HUES6 (cell line): ENCODE measurements around the gene MPPED2.

ENCODE experiments used
- H3K27ac ChIP-seq: 2 replicates; pipeline ENCODE4 v1.7.0; 2013; ENCODE audit warnings: low read depth, mild to moderate bottlenecking, low read length, inconsistent platforms
- H3K27me3 ChIP-seq: 2 replicates; pipeline ENCODE4 v1.6.1; 2013; ENCODE audit warnings: low read length; ENCODE audit not compliant: control insufficient read depth, insufficient read depth
- H3K36me3 ChIP-seq: 2 replicates; pipeline ENCODE4 v1.6.1; 2013; ENCODE audit warnings: low read length; ENCODE audit not compliant: control insufficient read depth, insufficient read depth
- H3K4me1 ChIP-seq: 2 replicates; pipeline ENCODE4 v1.6.1; 2013; ENCODE audit warnings: low read length; ENCODE audit not compliant: control insufficient read depth, insufficient read depth
- H3K4me3 ChIP-seq: 2 replicates; pipeline ENCODE4 v1.5.1; 2013; ENCODE audit warnings: low read depth, low read length
- H3K9ac ChIP-seq: one replicate; pipeline ENCODE4 v1.6.1; 2013; ENCODE audit warnings: mild to moderate bottlenecking, low read length
- H3K9me3 ChIP-seq: 2 replicates; pipeline ENCODE4 v1.6.1; 2013; ENCODE audit warnings: low read depth, low read length; ENCODE audit not compliant: control insufficient read depth, insufficient read depth

The MPPED2 gene

DNA sequence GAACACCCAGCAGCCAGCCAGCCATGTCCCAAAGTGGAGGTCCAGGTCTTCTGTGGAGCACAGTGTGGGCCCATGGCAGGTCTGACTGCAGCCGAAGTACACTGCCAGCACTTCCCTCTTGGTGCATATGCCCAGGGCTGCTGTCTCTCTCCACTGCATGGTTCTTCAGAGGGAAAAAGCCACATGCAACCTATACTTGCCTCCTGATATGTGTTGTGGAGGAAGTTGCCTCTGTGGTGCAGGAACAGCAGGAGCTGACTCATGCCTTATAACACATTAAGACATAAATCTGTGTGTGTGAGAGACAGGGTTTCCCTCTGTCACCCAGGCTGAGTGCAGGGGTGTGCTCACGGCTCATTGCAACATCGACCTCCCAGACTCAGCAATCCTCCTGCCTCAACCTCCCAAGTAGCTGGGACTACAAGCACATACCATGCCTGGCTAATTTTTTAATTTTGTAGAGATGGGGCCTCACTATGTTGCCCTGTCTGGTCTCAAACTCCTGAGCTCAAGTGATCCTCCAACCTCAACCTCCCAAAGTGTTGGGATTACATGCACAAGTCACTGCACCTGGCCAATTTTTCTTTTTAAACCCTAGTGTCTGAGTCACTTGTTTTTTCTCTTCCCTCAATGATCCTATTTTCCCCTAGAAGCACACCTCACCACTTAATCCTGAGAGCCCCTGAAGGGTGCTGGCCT, 98.8 kb downstream of the MPPED2 start:
- Histone ChIP-seq H3K27me3 (no peaks in the 10 kb centered on the region), H3K27ac (no peak overlapping the region), H3K4me3 (no peak overlapping the region), H3K9me3 (no peaks in the 10 kb centered on the region), H3K4me1 (peaks cover 6% of the 10 kb centered on the region; the same call in 1 of the 2 replicates), H3K36me3 (no peaks in the 10 kb centered on the region), H3K9ac (no peak overlapping the region)

GRCh38 chr11:30485756-30486155, 100.4 kb downstream of the MPPED2 start:
- Histone ChIP-seq H3K9ac (no peak overlapping the region), H3K4me3 (no peak overlapping the region), H3K27ac (no peak overlapping the region), H3K27me3 (no peaks in the 10 kb centered on the region), H3K9me3 (no peaks in the 10 kb centered on the region), H3K4me1 (peaks cover 17% of the 10 kb centered on the region), H3K36me3 (no peaks in the 10 kb centered on the region)

GRCh38 chr11:30485222-30485621, 100.9 kb downstream of the MPPED2 start:
- H3K27me3 ChIP-seq, result no peaks in the 10 kb centered on the region
- no peak overlapping the region for H3K9ac ChIP-seq
- H3K4me1 ChIP-seq, result peaks cover 22% of the 10 kb centered on the region
- H3K4me3 ChIP-seq, result no peak overlapping the region
- H3K27ac ChIP-seq, result no peak overlapping the region
- H3K36me3 ChIP-seq, result no peaks in the 10 kb centered on the region
- no peaks in the 10 kb centered on the region for H3K9me3 ChIP-seq

DNA sequence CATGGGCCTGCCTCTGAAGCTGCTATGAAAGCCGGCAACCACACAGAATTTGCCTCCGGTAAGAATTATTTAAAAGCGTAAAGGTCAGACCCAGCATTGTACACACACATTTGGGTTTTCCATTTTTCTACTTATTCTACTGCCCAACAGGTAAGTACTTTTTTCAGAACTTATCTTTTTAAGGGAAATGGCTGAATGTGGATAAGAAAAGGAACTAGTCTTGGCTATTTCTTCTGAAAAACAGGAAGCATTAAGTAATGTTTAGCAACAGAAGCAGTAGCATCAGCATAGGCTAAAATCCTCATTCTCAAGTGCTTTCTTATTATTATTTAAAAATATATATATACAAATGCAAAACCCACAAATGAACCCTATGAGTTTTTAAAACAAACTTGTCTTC, 103.1 kb downstream of the MPPED2 start:
- Histone ChIP-seq H3K27ac (no peak overlapping the region; the same call in 1 of the 2 replicates), H3K4me1 (peaks cover 43% of the 10 kb centered on the region), H3K4me3 (no peak overlapping the region), H3K27me3 (no peaks in the 10 kb centered on the region), H3K9me3 (no peaks in the 10 kb centered on the region), H3K36me3 (no peaks in the 10 kb centered on the region), H3K9ac (no peak overlapping the region)

DNA sequence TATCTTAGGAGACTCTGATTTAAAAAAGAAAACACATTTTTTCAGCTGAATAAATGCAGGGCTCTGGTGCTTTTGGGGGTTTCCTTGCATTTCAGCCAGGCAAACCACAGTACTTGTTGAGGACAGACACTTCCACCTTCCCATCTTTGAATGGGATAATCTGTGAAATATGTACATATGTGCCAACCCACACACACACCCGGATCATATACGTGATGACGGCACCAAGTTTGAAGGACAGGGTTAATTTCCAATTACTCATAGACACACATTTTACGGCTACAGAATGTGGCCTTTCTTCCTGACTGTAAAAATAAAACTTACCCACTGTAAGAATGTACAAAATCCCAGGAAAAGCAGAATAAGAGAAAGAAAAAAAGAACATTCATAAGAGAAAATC, 104.4 kb downstream of the MPPED2 start:
- Histone ChIP-seq H3K36me3 (no peaks in the 10 kb centered on the region), H3K4me3 (no peak overlapping the region), H3K9ac (no peak overlapping the region), H3K4me1 (peaks cover 43% of the 10 kb centered on the region), H3K9me3 (no peaks in the 10 kb centered on the region), H3K27ac (no peak overlapping the region), H3K27me3 (no peaks in the 10 kb centered on the region)

DNA sequence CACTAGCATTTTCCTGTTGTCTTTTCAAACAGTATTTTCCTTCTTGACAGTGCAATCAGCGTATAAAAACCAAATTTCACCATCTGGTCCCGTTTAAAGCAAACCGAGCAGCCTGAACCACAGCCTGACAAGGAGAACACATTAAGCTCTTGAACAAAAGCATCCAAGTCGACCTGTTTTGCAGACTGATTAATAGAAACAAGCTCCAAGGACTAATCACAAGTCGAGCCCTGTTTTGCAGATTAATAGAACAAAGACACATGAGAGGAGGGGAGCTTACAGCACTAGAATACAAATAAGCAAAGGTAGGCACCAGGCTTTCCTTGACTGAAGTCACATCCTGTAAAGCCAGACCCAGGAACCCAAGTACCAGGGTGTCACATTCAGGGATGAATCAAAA, 104.8 kb downstream of the MPPED2 start:
- H3K9me3 ChIP-seq, result no peaks in the 10 kb centered on the region
- peaks cover 43% of the 10 kb centered on the region for H3K4me1 ChIP-seq
- H3K9ac ChIP-seq, result no peak overlapping the region
- peak overlapping the region; percentile 27; the same call in 1 of the 2 replicates for H3K27ac ChIP-seq
- H3K27me3 ChIP-seq, result no peaks in the 10 kb centered on the region
- no peaks in the 10 kb centered on the region for H3K36me3 ChIP-seq
- H3K4me3 ChIP-seq, result no peak overlapping the region

- no peak overlapping the region for H3K4me3 ChIP-seq
- no peaks in the 10 kb centered on the region for H3K27me3 ChIP-seq
- no peaks in the 10 kb centered on the region for H3K9me3 ChIP-seq
- H3K36me3 ChIP-seq, result no peaks in the 10 kb centered on the region
- H3K9ac ChIP-seq, result no peak overlapping the region
- H3K27ac ChIP-seq, result no peak overlapping the region
- H3K4me1 ChIP-seq, result peaks cover 43% of the 10 kb centered on the region
Measured at GRCh38 chr11:30479899-30480298, 106.3 kb downstream of the MPPED2 start.

- Histone ChIP-seq H3K9me3 (no peaks in the 10 kb centered on the region), H3K36me3 (no peaks in the 10 kb centered on the region), H3K27me3 (no peaks in the 10 kb centered on the region), H3K4me3 (no peak overlapping the region), H3K9ac (no peak overlapping the region), H3K27ac (peak overlapping the region; percentile 47), H3K4me1 (peaks cover 43% of the 10 kb centered on the region)
Measured at GRCh38 chr11:30478923-30479322, 107.2 kb downstream of the MPPED2 start.

- Histone ChIP-seq H3K4me1 (peaks cover 36% of the 10 kb centered on the region), H3K27me3 (no peaks in the 10 kb centered on the region), H3K36me3 (no peaks in the 10 kb centered on the region), H3K9ac (no peak overlapping the region), H3K27ac (no peak overlapping the region), H3K4me3 (no peak overlapping the region), H3K9me3 (no peaks in the 10 kb centered on the region)
Measured at GRCh38 chr11:30477061-30477460, 109.1 kb downstream of the MPPED2 start.

- Histone ChIP-seq H3K36me3 (no peaks in the 10 kb centered on the region), H3K4me1 (peaks cover 12% of the 10 kb centered on the region), H3K9me3 (no peaks in the 10 kb centered on the region), H3K4me3 (no peak overlapping the region), H3K9ac (no peak overlapping the region), H3K27me3 (no peaks in the 10 kb centered on the region), H3K27ac (no peak overlapping the region)
Measured at GRCh38 chr11:30474151-30474954, 111.8 kb downstream of the MPPED2 start.

GRCh38 chr11:30471244-30471643, 114.9 kb downstream of the MPPED2 start:
- Histone ChIP-seq H3K4me3 (no peak overlapping the region), H3K9me3 (no peaks in the 10 kb centered on the region), H3K9ac (no peak overlapping the region), H3K27me3 (no peaks in the 10 kb centered on the region), H3K36me3 (no peaks in the 10 kb centered on the region), H3K27ac (no peak overlapping the region), H3K4me1 (peaks cover 10% of the 10 kb centered on the region; the same call in 1 of the 2 replicates)
